Measurements from ENCODE around the gene BCR. TPM values are rescaled to one million over a fixed set of nuclear protein-coding genes. Genes with fewer than 3 reads are reported as not detected.
A peak's percentile ranks its signal among the peaks of the same experiment; 100 is the strongest.

BCR gene
- total RNA-seq, 1 donor from 2014 or later = 69.0 TPM

- H3K4me3 ChIP-seq (ENCODE audit: low read depth, low read length) = peak within 1 kb of the TSS; percentile 90
- TF ChIP-seq CTCF (conservative IDR thresholded peaks at IDR 0.05; ENCODE audit: low read depth, low read length) = no peak
- DNase-seq (ENCODE audit: low read depth) = peak; percentile 86
Measured at GRCh38 chr22:23144932-23145877, 35.1 kb upstream of the BCR start, which contains the start of gene RAB36. RAB36 (plus strand) TSS chr22:23145477; CDS start chr22:23146617, 1,140 bp downstream.

GRCh38 chr22:23145878-23146470, 34.3 kb upstream of the BCR start:
- DNase-seq (ENCODE audit: low read depth) = no peak
- peak overlapping the region; percentile 90 for H3K4me3 ChIP-seq (ENCODE audit: low read depth, low read length)
- TF ChIP-seq CTCF (conservative IDR thresholded peaks at IDR 0.05; ENCODE audit: low read depth, low read length) = no peak

DNA sequence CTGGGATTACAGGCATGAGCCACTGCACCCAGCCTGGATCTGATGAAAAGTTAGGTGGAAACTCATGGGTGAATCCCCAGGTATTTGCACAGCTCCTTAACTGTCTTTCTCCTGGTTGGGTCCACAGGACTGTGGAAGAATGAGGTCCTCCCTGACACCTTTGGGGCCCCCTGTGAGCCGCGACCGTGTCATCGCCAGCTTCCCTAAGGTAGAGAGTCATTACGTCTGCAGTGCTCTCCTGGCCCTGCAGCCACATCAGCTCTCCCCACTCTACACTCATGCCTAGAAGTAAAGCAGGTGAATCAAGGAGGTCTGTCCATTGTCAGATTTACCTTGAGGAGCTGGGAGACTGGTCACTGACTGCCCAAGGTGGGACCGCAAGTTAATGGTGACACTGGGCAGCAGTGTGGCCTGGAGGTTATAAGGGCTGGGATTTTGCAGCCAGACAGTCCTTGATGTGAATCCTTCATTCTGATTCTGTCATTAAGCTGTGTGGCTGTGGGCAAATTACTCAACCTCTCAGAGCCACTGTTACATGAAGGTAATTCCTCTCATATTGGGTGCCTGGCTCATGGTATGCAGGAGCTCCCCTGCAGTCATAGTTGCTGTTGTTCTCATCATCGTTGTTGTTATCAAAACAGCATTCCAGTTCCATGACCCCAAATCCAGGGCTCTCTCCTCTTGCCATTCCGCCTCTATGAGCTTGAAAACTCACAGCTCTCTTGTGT, 33.7 kb upstream of the BCR start:
- no peak for DNase-seq (ENCODE audit: low read depth)
- peak overlapping the region; percentile 90 for H3K4me3 ChIP-seq (ENCODE audit: low read depth, low read length)
- TF ChIP-seq CTCF (conservative IDR thresholded peaks at IDR 0.05; ENCODE audit: low read depth, low read length) = no peak

GRCh38 chr22:23147617-23148387, 32.5 kb upstream of the BCR start:
- no peak overlapping the region for H3K4me3 ChIP-seq (ENCODE audit: low read depth, low read length)
- DNase-seq (ENCODE audit: low read depth) = no peak
- no peak for TF ChIP-seq CTCF (conservative IDR thresholded peaks at IDR 0.05; ENCODE audit: low read depth, low read length)

DNA sequence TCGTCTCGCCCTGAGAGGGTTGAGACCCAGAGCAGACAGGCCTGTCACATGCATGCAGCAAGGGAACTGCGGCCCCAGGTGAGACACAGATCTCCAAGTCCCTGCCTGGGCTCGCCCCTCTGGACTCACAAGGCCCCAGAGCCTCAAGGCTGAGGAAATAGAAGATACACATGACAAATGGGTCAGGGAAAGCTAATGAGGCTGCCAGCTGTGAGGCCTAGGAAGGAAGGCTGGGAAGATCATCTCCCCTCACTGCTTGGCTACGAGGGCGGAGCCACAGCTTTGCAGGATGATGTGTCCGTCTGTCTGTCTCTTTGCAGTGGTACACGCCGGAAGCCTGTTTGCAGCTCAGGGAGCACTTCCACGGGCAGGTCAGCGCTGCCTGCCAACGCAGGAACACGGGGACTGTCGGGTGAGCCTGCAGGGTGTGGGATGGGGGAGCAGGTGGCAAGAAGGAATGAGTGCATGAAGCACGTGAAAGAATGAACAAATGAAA, 30.5 kb upstream of the BCR start:
- no peak overlapping the region for H3K4me3 ChIP-seq (ENCODE audit: low read depth, low read length)
- DNase-seq (ENCODE audit: low read depth) = no peak
- no peak for TF ChIP-seq CTCF (conservative IDR thresholded peaks at IDR 0.05; ENCODE audit: low read depth, low read length)

DNA sequence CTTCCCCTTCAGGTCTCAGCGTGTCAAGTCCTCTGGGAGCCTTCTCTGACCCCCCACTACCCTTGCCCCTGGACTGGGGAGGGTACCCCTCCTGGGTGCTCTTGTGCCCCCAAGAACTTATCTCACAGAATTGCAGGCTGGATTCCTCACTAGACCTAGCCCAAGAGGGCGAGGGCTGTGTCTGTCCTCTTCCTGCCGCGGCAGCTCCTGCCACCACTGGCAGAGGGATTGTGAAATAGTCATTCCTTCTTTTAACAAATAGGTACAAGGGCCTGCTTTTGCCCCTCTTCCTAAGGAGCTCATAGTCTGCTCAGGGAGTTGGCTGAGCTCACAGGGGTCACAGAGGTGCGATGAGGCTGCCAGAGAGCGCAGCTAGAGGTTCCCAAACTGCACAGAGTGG, 29.5 kb upstream of the BCR start:
- no peak for TF ChIP-seq CTCF (conservative IDR thresholded peaks at IDR 0.05; ENCODE audit: low read depth, low read length)
- DNase-seq (ENCODE audit: low read depth) = no peak
- no peak overlapping the region for H3K4me3 ChIP-seq (ENCODE audit: low read depth, low read length)
